Right kidney (tissue), 1 donor: ENCODE data around the gene GRIK5.

Experiments used
- DNase-seq: peaks from one replicate; pipeline ENCODE4 v3.0.0-alpha.2; 2016

The GRIK5 gene

GRCh38 chr19:42078058-42078457 lies 8.1 kb upstream of the GRIK5 start:
- no peak for DNase-seq

GRCh38 chr19:42076380-42076944 lies 6.5 kb upstream of the GRIK5 start:
- peak; percentile 17 for DNase-seq

- peak; percentile 96 for DNase-seq
Observed at GRCh38 chr19:42075616-42076379, 5.8 kb upstream of the GRIK5 start, which contains the start of gene ZNF574. Gene ZNF574, plus strand, starts transcription at chr19:42076166. Its CDS starts 2,441 bp downstream, at chr19:42078607.

GRCh38 chr19:42075364-42075615 lies 5.3 kb upstream of the GRIK5 start:
- DNase-seq = no peak

- no peak for DNase-seq
Observed at GRCh38 chr19:42074513-42075363, 4.7 kb upstream of the GRIK5 start.

- DNase-seq = no peak
Observed at GRCh38 chr19:42071247-42071646, 1.2 kb upstream of the GRIK5 start.

GRCh38 chr19:42068756-42069571 lies 1.0 kb downstream of the GRIK5 start:
- peak; percentile 53 for DNase-seq

GRCh38 chr19:42068361-42068755 lies 1.6 kb downstream of the GRIK5 start:
- peak; percentile 16 for DNase-seq

- no peak for DNase-seq
Observed at GRCh38 chr19:42067315-42067888, 2.6 kb downstream of the GRIK5 start.

- DNase-seq = no peak
Observed at GRCh38 chr19:42066075-42066754, 3.8 kb downstream of the GRIK5 start.

GRCh38 chr19:42065511-42065910 lies 4.5 kb downstream of the GRIK5 start:
- DNase-seq = no peak

GRCh38 chr19:42065051-42065450 lies 5.0 kb downstream of the GRIK5 start:
- DNase-seq = no peak

- DNase-seq = no peak
Observed at GRCh38 chr19:42064432-42064831, 5.6 kb downstream of the GRIK5 start.

- no peak for DNase-seq
Observed at GRCh38 chr19:42062381-42062780, 7.6 kb downstream of the GRIK5 start.

- DNase-seq = no peak
Observed at GRCh38 chr19:42060117-42060516, 9.9 kb downstream of the GRIK5 start.

- DNase-seq = no peak
Observed at GRCh38 chr19:42059196-42059595, 10.8 kb downstream of the GRIK5 start.

- DNase-seq = no peak
Observed at GRCh38 chr19:42057846-42058245, 12.2 kb downstream of the GRIK5 start.

- no peak for DNase-seq
Observed at GRCh38 chr19:42054205-42054604, 15.8 kb downstream of the GRIK5 start.

GRCh38 chr19:42053037-42053935 lies 16.7 kb downstream of the GRIK5 start:
- no peak for DNase-seq

- no peak for DNase-seq
Observed at GRCh38 chr19:42052241-42052863, 17.7 kb downstream of the GRIK5 start.
